GM13976 (cell line): ENCODE data around the gene KIRREL3.

Experiments used
- DNase-seq: peaks from one replicate; pipeline ENCODE4 v3.0.0; 2012; ENCODE audit warnings: low spot score
- in situ Hi-C: fragments of 300-500 bp; cut with MboI; formaldehyde crosslinking; loops from one replicate; pipeline ENCODE4 v1.12.0; 2022; ENCODE audit warnings: low sequenced_read_pairs, mixed read lengths, inconsistent platforms; ENCODE audit not compliant: unreplicated experiment
- TF ChIP-seq, protein P1 (sequence below): IDR thresholded peaks from 2 replicates; pipeline ENCODE4 v1.5.1; 2012; ENCODE audit warnings: borderline replicate concordance, mild to moderate bottlenecking; ENCODE audit not compliant: insufficient read depth; ENCODE audit errors: extremely low read depth, missing control alignments, control extremely low read depth

KIRREL3 gene

DNA sequence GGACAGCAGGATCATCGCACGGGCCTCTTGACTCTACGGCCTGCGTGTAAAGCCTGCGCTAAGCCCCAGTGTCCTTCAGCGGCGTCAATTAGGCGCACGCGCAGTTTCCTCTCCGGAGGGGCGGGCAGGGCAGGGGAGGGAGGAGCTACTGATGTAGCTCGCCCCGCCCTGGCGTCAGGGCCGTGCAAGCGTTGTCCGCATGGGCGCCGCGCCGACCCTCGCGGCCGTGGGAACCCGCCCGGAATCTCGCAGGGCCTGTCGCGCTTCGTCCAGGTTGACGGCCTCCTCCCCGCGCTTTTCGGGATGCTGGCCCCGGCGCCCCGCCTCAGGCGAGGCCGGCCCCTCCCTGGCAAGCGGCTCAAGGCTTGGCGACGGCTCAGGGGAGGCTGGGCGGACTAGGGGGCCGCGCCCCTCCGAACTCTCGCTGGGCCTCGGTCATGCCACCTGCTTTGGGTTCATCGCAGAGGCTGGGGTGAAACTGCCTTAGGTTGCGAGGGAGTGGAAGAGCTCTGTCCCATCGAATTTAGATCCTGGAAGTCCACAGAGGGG lies 584.0 kb downstream of the KIRREL3 start:
- in situ Hi-C loops, result no loop called here
- DNase-seq, result peak; percentile 85
- TF ChIP-seq, protein P1, sequence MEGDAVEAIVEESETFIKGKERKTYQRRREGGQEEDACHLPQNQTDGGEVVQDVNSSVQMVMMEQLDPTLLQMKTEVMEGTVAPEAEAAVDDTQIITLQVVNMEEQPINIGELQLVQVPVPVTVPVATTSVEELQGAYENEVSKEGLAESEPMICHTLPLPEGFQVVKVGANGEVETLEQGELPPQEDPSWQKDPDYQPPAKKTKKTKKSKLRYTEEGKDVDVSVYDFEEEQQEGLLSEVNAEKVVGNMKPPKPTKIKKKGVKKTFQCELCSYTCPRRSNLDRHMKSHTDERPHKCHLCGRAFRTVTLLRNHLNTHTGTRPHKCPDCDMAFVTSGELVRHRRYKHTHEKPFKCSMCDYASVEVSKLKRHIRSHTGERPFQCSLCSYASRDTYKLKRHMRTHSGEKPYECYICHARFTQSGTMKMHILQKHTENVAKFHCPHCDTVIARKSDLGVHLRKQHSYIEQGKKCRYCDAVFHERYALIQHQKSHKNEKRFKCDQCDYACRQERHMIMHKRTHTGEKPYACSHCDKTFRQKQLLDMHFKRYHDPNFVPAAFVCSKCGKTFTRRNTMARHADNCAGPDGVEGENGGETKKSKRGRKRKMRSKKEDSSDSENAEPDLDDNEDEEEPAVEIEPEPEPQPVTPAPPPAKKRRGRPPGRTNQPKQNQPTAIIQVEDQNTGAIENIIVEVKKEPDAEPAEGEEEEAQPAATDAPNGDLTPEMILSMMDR, result no peak

DNA sequence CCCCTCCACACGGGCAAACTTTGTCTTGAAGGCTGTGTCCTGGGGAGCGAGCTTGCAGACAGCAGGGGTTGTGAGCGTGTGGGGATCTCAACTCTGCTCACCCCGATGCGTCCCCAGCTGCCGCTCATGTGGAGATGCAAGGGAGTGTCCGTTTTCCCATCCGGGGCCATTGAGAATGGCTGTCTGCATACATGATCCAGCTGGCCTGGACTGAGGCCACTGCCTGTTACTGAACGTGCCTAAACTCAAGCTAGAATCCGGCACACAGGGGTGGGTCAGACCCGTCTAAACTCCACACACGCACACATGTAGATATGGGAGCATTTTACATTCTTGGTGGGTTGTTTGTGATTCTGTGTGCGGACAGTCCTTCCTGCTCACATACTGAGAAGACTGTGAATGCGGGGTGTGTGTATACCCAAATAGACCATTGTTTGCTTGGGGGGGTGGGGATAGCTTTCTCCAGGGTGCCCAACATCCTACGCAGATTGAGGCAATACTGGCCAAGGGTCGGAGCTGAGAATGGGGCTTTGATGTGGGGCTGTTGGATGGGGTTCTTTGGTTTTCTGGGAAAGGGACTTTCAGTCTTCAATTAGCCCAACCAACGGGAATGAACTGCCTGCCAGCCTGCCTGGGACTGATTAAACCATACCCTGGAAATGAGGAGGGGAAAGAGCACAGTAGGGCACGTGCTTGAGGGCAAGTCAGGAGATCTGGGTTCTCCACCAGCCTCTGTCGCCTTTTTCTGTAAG lies 584.7 kb downstream of the KIRREL3 start:
- in situ Hi-C loops, result no loop called here
- TF ChIP-seq, protein P1, result no peak
- no peak for DNase-seq

DNA sequence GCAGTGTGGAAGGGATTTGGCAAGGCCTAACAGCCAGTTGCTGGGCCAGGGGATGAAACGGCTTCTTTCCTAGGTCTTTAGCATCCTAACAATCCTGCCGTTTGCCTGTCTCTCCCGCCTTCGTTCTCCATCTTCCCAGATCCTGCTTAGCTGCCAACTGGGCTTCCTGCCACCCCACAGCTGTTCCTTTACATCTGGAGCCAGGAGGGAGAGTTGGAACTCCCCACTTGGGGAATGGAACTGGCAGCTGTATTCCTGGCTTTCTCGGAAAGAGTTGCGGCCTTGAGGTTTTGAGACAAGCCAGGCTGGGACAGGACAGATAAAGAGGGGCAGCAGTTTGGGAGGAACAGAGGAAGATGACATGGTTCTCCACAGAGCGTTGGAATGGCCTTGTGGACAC lies 585.4 kb downstream of the KIRREL3 start:
- in situ Hi-C loops, result no loop called here
- TF ChIP-seq, protein P1, result no peak
- DNase-seq, result no peak

DNA sequence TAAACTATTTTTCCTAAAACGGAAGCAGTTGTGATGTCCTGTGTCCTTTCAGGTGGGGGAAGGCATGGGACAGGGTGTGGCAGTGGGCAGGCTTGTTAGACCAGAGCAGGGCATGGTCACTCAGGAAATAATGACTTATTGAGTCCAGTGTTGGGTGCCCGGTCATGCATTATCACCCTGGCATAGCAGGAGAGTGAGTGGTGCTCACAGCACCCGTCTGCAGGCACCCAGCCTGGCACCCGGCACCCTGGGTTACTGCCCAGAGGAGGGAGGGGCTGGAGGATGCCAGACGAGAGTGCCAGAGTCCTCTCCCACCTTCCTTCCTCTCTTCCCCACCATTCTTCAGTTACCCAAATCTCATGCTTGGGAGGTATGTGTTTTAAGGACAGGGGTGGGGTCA lies 586.0 kb downstream of the KIRREL3 start:
- no peak for DNase-seq
- in situ Hi-C loops, result no loop called here
- TF ChIP-seq, protein P1, result no peak

DNA sequence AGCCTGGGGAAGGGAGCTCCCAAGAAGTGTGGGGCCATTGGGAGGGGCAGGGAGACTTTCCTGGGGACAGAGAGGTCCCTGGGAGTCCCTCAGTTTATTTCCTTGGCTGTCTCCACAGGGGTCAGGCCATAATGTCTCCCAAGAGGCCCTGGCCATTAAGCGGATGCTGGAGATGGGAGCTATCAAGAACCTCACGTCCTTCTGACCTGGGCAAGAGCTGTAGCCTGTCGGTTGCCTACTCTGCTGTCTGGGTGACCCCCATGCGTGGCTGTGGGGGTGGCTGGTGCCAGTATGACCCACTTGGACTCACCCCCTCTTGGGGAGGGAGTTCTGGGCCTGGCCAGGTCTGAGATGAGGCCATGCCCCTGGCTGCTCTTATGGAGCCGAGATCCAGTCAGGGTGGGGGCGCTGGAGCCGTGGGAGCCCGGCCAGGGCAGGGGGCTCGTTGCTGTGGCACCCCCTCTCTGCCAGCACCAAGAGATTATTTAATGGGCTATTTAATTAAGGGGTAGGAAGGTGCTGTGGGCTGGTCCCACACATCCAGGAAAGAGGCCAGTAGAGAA lies 586.6 kb downstream of the KIRREL3 start:
- TF ChIP-seq, protein P1, result no peak
- DNase-seq, result no peak
- in situ Hi-C loops, result no loop called here

DNA sequence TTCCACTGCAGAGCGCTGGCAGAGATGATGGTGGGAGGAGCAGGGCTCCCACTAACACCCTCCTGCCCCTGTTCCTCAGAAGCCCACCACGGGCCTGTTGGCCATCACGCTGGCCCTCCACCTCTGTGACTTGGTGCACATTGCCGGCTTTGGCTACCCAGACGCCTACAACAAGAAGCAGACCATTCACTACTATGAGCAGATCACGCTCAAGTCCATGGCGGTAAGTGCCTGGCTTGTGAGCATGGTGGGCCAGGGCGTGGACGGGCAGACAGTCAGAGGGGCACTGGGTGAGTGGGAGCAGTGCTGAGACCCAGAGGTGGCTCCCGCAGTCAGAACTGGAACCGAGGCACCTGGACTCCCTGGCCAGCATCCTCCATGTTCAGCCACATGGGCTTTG lies 587.1 kb downstream of the KIRREL3 start:
- in situ Hi-C loops, result no loop called here
- TF ChIP-seq, protein P1, result no peak
- no peak for DNase-seq
